DND-41 (cell line): ENCODE data around the gene RNF103.

Experiments
- CTCF ChIP-seq: IDR thresholded peaks from 2 replicates; pipeline ENCODE4 v1.5.1; 2012; ENCODE audit warnings: borderline replicate concordance, low read length, moderate library complexity, mild to moderate bottlenecking; ENCODE audit not compliant: poor library complexity, severe bottlenecking; ENCODE audit errors: extremely low read depth
- EZH2 ChIP-seq: IDR thresholded peaks from 3 replicates; pipeline ENCODE4 v1.6.1; 2012; ENCODE audit warnings: borderline replicate concordance, low read depth, mild to moderate bottlenecking, moderate library complexity, low read length, inconsistent platforms; ENCODE audit not compliant: severe bottlenecking

GRCh38 chr2:86625096-86625495 is 1.4 kb upstream of the RNF103 start:
- TF ChIP-seq CTCF (no peak), EZH2 (no peak)
